CD4-positive, alpha-beta T cell (primary cell): ENCODE results near the gene UNC119. TPM values are rescaled to one million over a fixed set of nuclear protein-coding genes. Genes with fewer than 3 reads are reported as not detected.

Experiments used
- ATAC-seq: fragments of 200-7000 bp; cut with Tn5 transposase; one replicate; pipeline ENCODE4 v1.10.0; 2022; ENCODE audit warnings: mild to moderate bottlenecking; ENCODE audit not compliant: poor library complexity
- CTCF ChIA-PET: fragments of 350-600 bp; sonication (Branson Sonifier 250); formaldehyde crosslinking; loops from one replicate; lab custom pipeline; 2021; ENCODE audit warnings: antibody characterized with exemption, inconsistent platforms; lab: Charles Lee
- POLR2A ChIA-PET: fragments of 350-600 bp; sonication (Branson Sonifier 250); formaldehyde crosslinking; loops from one replicate; lab custom pipeline; 2021; ENCODE audit warnings: antibody characterized with exemption, inconsistent platforms; lab: Charles Lee
- DNase-seq, 14 experiments: peaks; one replicate each; pipeline ENCODE4 v3.0.0-alpha.2; 2013 to 2020; ENCODE audit warnings: mixed read lengths in 2 of 14
- H3K27ac ChIP-seq, 2 donors: one replicate each; pipeline versions ENCODE4 v1.5.1 to v1.7.0; 2013; ENCODE audit warnings: low read length in 2 of 2, low read depth in 1 of 2, mild to moderate bottlenecking in 1 of 2
- H3K27me3 ChIP-seq, 2 experiments: 1 replicate in 1 of 2; 2 replicates in 1 of 2; pipeline versions ENCODE4 v1.6.1 to v1.7.0; 2013; ENCODE audit warnings: low read length in 2 of 2, control low read depth in 1 of 2, mild to moderate bottlenecking in 1 of 2, moderate library complexity in 1 of 2; ENCODE audit not compliant: insufficient read depth in 2 of 2, control insufficient read depth in 1 of 2
- H3K36me3 ChIP-seq: one replicate; pipeline ENCODE4 v1.6.1; 2013; ENCODE audit warnings: low read length, control low read depth; ENCODE audit not compliant: insufficient read depth
- H3K4me1 ChIP-seq: one replicate; pipeline ENCODE4 v1.6.1; 2013; ENCODE audit warnings: low read length, control low read depth; ENCODE audit not compliant: insufficient read depth
- H3K4me3 ChIP-seq: one replicate; pipeline ENCODE4 v1.5.1; 2013; ENCODE audit warnings: mild to moderate bottlenecking, low read length, moderate library complexity
- H3K9me3 ChIP-seq, 2 experiments: 1 replicate in 1 of 2; 2 replicates in 1 of 2; pipeline versions ENCODE4 v1.6.1 to v1.7.0; 2013; ENCODE audit warnings: low read length in 2 of 2, mild to moderate bottlenecking in 2 of 2, control low read depth in 1 of 2, moderate library complexity in 1 of 2; ENCODE audit not compliant: control insufficient read depth in 1 of 2, insufficient read depth in 1 of 2
- H3K27ac Mint-ChIP-seq: one replicate; pipeline ENCODE4 v1.8.0; 2020; ENCODE audit warnings: mixed read lengths
- H3K27me3 Mint-ChIP-seq: one replicate; pipeline ENCODE4 v1.8.0; 2021; ENCODE audit warnings: mixed read lengths
- H3K36me3 Mint-ChIP-seq: one replicate; pipeline ENCODE4 v1.8.0; 2021; ENCODE audit warnings: low read depth, mixed read lengths
- H3K4me1 Mint-ChIP-seq: one replicate; pipeline ENCODE4 v1.8.0; 2021; ENCODE audit warnings: low read depth, mixed read lengths
- H3K4me3 Mint-ChIP-seq: one replicate; pipeline ENCODE4 v1.8.0; 2020; ENCODE audit warnings: mild to moderate bottlenecking, mixed read lengths
- H3K9me3 Mint-ChIP-seq: one replicate; pipeline ENCODE4 v1.8.0; 2020; ENCODE audit warnings: mixed read lengths
- CTCF ChIP-seq: fragments of 200-600 bp; IDR thresholded peaks from one replicate; pipeline ENCODE4 v1.8.0; 2022; ENCODE audit warnings: antibody characterized with exemption, mild to moderate bottlenecking
- intact Hi-C, 2 experiments: fragments of 100-400 bp; cut with DNase I in 1 of 2; cut with micrococcal nuclease in 1 of 2; formaldehyde crosslinking; loops; one replicate each; pipeline versions ENCODE4 v1.15.1 to v1.9.0; 2023 to 2025; cut with DNase I, micrococcal nuclease
- total RNA-seq, 174 experiments: library from RNA in 2 of 174; stranded (reverse) in 2 of 174; gene quantifications; one replicate each; pipeline ENCODE4 v1.2.3 and lab custom pipeline; 2021 to 2026

UNC119 gene
- total RNA-seq, 2 experiments from 2014 or later, result 77.1 to 83.9 TPM

GRCh38 chr17:28598799-28599310 lies 46.4 kb upstream of the UNC119 start, which contains the start of gene SPAG5:
TSS of gene SPAG5 (minus strand) at chr17:28599025. CDS start at chr17:28598946, 79 bp downstream.
- ChIA-PET POLR2A (interaction anchor here (0.9 to 3.6 kb wide), 22 partner anchors 10 to 353 kb away, joined by 3 to 70 read pairs (median 5); partner anchors contain the start of genes ALDOC, BLTP2, IFT20 and PHF12), CTCF (interaction anchor here (0.8 to 1.2 kb wide), 2 partner anchors 50 to 63 kb away, joined by 4 to 5 read pairs; partner anchors contain the start of genes SDF2 and SUPT6H)
- H3K4me3 ChIP-seq, result peak within 1 kb of the TSS; percentile 60
- peaks cover 13% of the 10 kb centered on the region for H3K36me3 Mint-ChIP-seq
- DNase-seq (peak; percentile 89 to 98 (median 95)), ATAC-seq (peak; percentile 89)
- no peaks in the 10 kb centered on the region for H3K27me3 ChIP-seq
- H3K4me1 Mint-ChIP-seq, result peaks cover 24% of the 10 kb centered on the region
- peak within 1 kb of the TSS; percentile 94 for H3K27ac Mint-ChIP-seq
- H3K4me3 Mint-ChIP-seq, result peak within 1 kb of the TSS; percentile 90
- peak within 1 kb of the TSS; percentile 92 to 99 for H3K27ac ChIP-seq
- TF ChIP-seq CTCF, result no peak
- H3K27me3 Mint-ChIP-seq, result no peaks in the 10 kb centered on the region
- no peaks in the 10 kb centered on the region for H3K9me3 Mint-ChIP-seq
- no peaks in the 10 kb centered on the region for H3K36me3 ChIP-seq
- intact Hi-C loops, result loop anchor here (1.0 to 2.0 kb wide), 7 partner anchors 22 to 50 kb away; partner anchors contain the start of genes ALDOC (in 1 of the 2), BLTP2 (in 1 of the 2) and PIGS (in 1 of the 2)
- H3K9me3 ChIP-seq, result no peaks in the 10 kb centered on the region
- H3K4me1 ChIP-seq, result peaks cover 20% of the 10 kb centered on the region

GRCh38 chr17:28598389-28598788 lies 46.0 kb upstream of the UNC119 start:
- Mint-ChIP-seq H3K27ac (peak overlapping the region; percentile 94), H3K27me3 (no peaks in the 10 kb centered on the region), H3K4me3 (peak overlapping the region; percentile 90), H3K36me3 (peaks cover 13% of the 10 kb centered on the region), H3K4me1 (peaks cover 24% of the 10 kb centered on the region), H3K9me3 (no peaks in the 10 kb centered on the region)
- TF ChIP-seq CTCF, result no peak
- Histone ChIP-seq H3K4me1 (peaks cover 20% of the 10 kb centered on the region), H3K9me3 (no peaks in the 10 kb centered on the region), H3K4me3 (peak overlapping the region; percentile 60), H3K27me3 (no peaks in the 10 kb centered on the region), H3K36me3 (no peaks in the 10 kb centered on the region), H3K27ac (peak overlapping the region in 1 of 2 donors; percentile 52)
- POLR2A ChIA-PET, result interaction anchor here (1.3 to 3.6 kb wide), 7 partner anchors 20 to 128 kb away, joined by 3 to 70 read pairs (median 7); partner anchors contain the start of genes ALDOC and PIGS
- CTCF ChIA-PET, result no interaction called here
- intact Hi-C loops, result loop anchor here (1.0 to 2.0 kb wide), 5 partner anchors 21 to 50 kb away; partner anchors contain the start of genes ALDOC (in 1 of the 2) and BLTP2 (in 1 of the 2)
- DNase-seq, result peak in 1 of 14 experiments; percentile 23
- no peak for ATAC-seq

GRCh38 chr17:28597606-28598383 lies 45.4 kb upstream of the UNC119 start:
- Mint-ChIP-seq H3K4me3 (peak overlapping the region; percentile 90), H3K36me3 (peaks cover 14% of the 10 kb centered on the region), H3K27me3 (no peaks in the 10 kb centered on the region), H3K9me3 (no peaks in the 10 kb centered on the region), H3K27ac (peak overlapping the region; percentile 94), H3K4me1 (peaks cover 24% of the 10 kb centered on the region)
- H3K4me3 ChIP-seq, result peak overlapping the region; percentile 60
- no peaks in the 10 kb centered on the region for H3K9me3 ChIP-seq
- peaks cover 20% of the 10 kb centered on the region for H3K4me1 ChIP-seq
- no peak for TF ChIP-seq CTCF
- ATAC-seq (no peak), DNase-seq (no peak)
- H3K27ac ChIP-seq, result no peak overlapping the region
- CTCF ChIA-PET, result interaction anchor here (1.9 kb wide), 1 partner anchor 26 kb away, joined by 4 read pairs; the partner anchor contains the start of gene PIGS
- H3K36me3 ChIP-seq, result no peaks in the 10 kb centered on the region
- intact Hi-C loops, result loop anchor here (1.0 to 2.0 kb wide), 5 partner anchors 20 to 49 kb away; partner anchors contain the start of genes ALDOC (in 1 of the 2) and BLTP2 (in 1 of the 2)
- POLR2A ChIA-PET, result interaction anchor here (1.3 to 3.6 kb wide), 3 partner anchors 19 to 26 kb away, joined by 3 to 70 read pairs (median 36); partner anchors contain the start of genes ALDOC and PIGS
- H3K27me3 ChIP-seq, result no peaks in the 10 kb centered on the region
